Muscle layer of duodenum (tissue), 2 donors: ENCODE data around the gene UGDH.
"Not testable (repeated sequence)": the region's sequence is repeated elsewhere in the genome, so short reads cannot be mapped to it uniquely, and the experiment has no call there.

Experiments used
- H3K27ac ChIP-seq: one replicate; pipeline ENCODE4 v1.7.0; 2013; ENCODE audit warnings: mild to moderate bottlenecking, low read length
- H3K27me3 ChIP-seq: one replicate; pipeline ENCODE4 v1.7.0; 2013; ENCODE audit warnings: low read depth, mild to moderate bottlenecking, control low read depth, low read length
- H3K36me3 ChIP-seq, 2 donors: one replicate each; pipeline ENCODE4 v1.7.0; 2013; ENCODE audit warnings: low read length in 2 of 2, control low read depth in 1 of 2, mild to moderate bottlenecking in 1 of 2; ENCODE audit not compliant: insufficient read depth in 2 of 2, control insufficient read depth in 1 of 2
- H3K4me1 ChIP-seq, 2 donors: one replicate each; pipeline ENCODE4 v1.7.0; 2013; ENCODE audit warnings: low read length in 2 of 2, mild to moderate bottlenecking in 2 of 2, control low read depth in 1 of 2, moderate library complexity in 1 of 2; ENCODE audit not compliant: insufficient read depth in 2 of 2, control insufficient read depth in 1 of 2
- H3K4me3 ChIP-seq, 2 donors: one replicate each; pipeline ENCODE4 v1.7.0; 2013; ENCODE audit warnings: low read length in 2 of 2, low read depth in 1 of 2, mild to moderate bottlenecking in 1 of 2
- H3K9me3 ChIP-seq, 2 donors: one replicate each; pipeline ENCODE4 v1.7.0; 2013; ENCODE audit warnings: low read length in 2 of 2, control low read depth in 1 of 2, mild to moderate bottlenecking in 1 of 2; ENCODE audit not compliant: control insufficient read depth in 1 of 2
- donor health status: healthy.

The UGDH gene

GRCh38 chr4:39528061-39528465 lies 824 bp upstream of the UGDH start:
- H3K4me1 ChIP-seq, result peaks cover 0 to 6% of the 10 kb centered on the region in 2 donors
- H3K4me3 ChIP-seq, result peak overlapping the region; percentile 88 to 98

GRCh38 chr4:39526765-39527295 lies 409 bp downstream of the UGDH start:
- peak overlapping the region; percentile 93 for H3K27ac ChIP-seq
- peak overlapping the region; percentile 88 to 98 for H3K4me3 ChIP-seq
- H3K27me3 ChIP-seq, result no peaks in the 10 kb centered on the region
- peaks cover 0 to 6% of the 10 kb centered on the region in 2 donors for H3K4me1 ChIP-seq
- H3K9me3 ChIP-seq, result no peaks in the 10 kb centered on the region
- H3K36me3 ChIP-seq, result peaks cover 0 to 4% of the 10 kb centered on the region in 2 donors

More at GRCh38 chr4:39528061-39528465, 824 bp upstream of the UGDH start:
- H3K9me3 ChIP-seq, result no peaks in the 10 kb centered on the region
- H3K27ac ChIP-seq, result peak overlapping the region; percentile 93
- peaks cover 3 to 4% of the 10 kb centered on the region in 2 donors for H3K36me3 ChIP-seq
- H3K27me3 ChIP-seq, result no peaks in the 10 kb centered on the region

- peak overlapping the region; percentile 93 for H3K27ac ChIP-seq
- H3K4me3 ChIP-seq, result peak overlapping the region; percentile 88 to 98
- H3K4me1 ChIP-seq, result peaks cover 0 to 6% of the 10 kb centered on the region in 2 donors
- peaks cover 0 to 4% of the 10 kb centered on the region in 2 donors for H3K36me3 ChIP-seq
- H3K9me3 ChIP-seq, result no peaks in the 10 kb centered on the region
- H3K27me3 ChIP-seq, result no peaks in the 10 kb centered on the region
Observed at GRCh38 chr4:39525822-39526690, 1.2 kb downstream of the UGDH start.

DNA sequence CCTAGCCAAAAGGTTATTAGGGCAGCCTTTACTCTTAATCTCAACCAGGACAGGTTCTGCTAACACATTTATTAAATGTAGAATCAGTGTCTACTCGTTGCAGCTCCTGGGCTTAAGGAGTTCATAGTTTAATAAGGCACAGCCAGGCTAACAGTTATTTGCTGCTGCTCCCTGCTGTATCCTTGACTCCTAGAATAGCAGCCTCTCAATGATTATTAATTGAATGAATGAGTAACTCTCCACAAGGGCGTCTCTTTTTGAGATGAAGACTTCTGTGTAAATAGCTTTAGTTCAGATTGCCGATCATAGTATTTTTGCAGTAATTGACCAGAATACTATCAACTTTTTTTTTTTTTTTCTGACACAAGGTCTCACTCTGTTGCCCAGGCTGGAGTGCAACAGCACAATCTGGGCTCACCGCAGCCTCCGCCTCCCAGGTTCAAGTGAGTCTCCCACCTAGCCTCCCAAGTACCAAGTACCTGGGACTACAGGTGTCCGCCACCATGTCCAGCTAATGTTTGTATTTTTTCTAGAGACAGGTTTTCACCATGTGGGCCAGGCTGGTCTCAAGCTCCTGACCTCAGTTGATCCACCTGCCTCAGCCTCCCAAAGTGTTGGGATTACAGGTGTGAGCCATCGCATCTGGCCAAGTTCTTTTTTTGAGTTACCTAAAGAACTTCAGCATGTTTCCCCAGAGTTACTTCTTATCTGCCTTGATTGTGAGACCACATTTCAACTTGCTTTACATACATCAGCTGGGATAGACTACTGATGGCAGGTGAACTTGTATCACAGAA lies 2.9 kb downstream of the UGDH start:
- Histone ChIP-seq H3K9me3 (no peaks in the 10 kb centered on the region), H3K27me3 (no peaks in the 10 kb centered on the region), H3K27ac (no peak overlapping the region), H3K4me3 (no peak overlapping the region), H3K36me3 (peaks cover 6 to 10% of the 10 kb centered on the region in 2 donors), H3K4me1 (peaks cover 0 to 6% of the 10 kb centered on the region in 2 donors)

GRCh38 chr4:39522068-39522467 lies 5.2 kb downstream of the UGDH start:
- peaks cover 6 to 10% of the 10 kb centered on the region in 2 donors for H3K36me3 ChIP-seq
- H3K27ac ChIP-seq, result no peak overlapping the region
- H3K27me3 ChIP-seq, result no peaks in the 10 kb centered on the region
- no peak overlapping the region for H3K4me3 ChIP-seq
- no peaks in the 10 kb centered on the region for H3K4me1 ChIP-seq
- no peaks in the 10 kb centered on the region for H3K9me3 ChIP-seq

DNA sequence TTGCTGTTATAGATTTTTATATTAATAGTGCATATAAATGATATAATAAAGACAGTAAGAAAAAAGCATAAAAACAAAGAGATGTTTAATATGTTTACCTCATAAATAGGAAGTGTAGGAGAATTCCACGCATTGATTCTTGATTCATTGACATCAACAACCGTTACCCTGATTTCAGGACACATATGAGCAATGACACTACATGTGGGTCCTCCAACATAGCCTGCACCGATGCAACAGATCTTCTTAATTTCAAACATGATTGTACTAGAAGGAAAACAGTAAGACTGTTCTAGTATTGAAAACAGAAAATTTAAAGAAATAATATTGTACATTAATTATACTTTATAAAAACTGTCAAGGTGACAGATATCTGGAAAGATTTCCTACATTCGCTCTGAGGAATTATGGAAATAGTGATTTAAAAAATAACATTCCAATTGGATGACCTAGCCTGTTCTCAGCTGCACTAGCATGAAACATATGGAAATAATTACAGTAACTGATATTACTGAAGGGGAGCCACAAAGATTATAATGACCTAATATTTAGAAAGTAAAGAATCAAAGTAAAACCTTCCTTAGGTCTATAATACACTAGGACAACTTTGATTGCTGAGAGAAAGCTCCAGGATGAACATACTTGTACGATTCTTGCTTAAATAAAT lies 5.9 kb downstream of the UGDH start:
- Histone ChIP-seq H3K9me3 (no peaks in the 10 kb centered on the region), H3K4me1 (no peaks in the 10 kb centered on the region), H3K4me3 (no peak overlapping the region), H3K27ac (no peak overlapping the region), H3K27me3 (no peaks in the 10 kb centered on the region), H3K36me3 (peaks cover 7 to 9% of the 10 kb centered on the region in 2 donors)

DNA sequence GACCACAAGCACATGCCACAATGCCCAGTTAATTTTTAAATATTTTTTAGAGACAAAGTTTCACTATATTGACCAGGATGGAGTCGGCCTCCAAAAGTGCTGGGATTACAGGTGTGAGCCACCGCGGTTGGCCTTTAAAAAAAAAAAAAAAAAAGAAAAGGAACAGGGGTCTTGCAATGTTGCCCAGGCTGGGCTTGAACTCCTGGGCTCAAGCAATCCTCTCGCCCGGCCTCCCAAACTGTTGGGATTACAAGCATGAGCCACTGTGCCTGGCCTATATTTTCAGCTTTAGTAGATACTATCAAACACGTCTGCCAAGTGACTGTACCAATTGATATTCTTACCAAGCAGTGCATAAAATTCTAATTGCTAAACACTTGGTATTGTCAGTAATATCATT lies 8.8 kb downstream of the UGDH start:
- Histone ChIP-seq H3K27me3 (no peaks in the 10 kb centered on the region), H3K27ac (no peak overlapping the region), H3K4me1 (no peaks in the 10 kb centered on the region), H3K9me3 (no peaks in the 10 kb centered on the region), H3K4me3 (no peak overlapping the region), H3K36me3 (peaks cover 10 to 12% of the 10 kb centered on the region in 2 donors)

DNA sequence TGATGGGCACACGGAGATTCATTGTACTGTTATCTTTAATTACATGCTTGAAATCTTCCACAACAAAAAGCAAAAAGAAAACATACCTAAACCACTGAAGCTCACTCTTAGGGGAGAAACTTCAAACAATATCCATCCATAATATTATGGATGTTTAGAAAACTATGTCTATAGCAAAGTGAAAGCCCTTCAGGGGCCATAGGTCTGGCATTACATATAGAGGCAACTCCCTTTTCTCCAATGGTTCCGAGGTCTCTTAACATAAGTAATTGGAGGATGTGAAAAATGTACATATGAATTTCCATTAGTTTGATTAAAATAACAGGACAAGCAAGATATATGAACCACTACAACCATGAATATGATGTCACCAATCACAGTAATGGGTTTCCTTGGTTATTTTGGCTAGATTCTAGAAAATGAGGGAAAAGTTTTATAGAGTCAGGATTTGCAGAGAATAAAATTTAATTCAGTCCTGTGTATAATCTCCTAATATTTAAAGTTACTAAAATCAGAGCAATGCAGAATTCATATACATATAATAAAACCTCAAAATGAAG lies 10.8 kb downstream of the UGDH start:
- Histone ChIP-seq H3K27ac (no peak overlapping the region), H3K36me3 (peaks cover 15 to 20% of the 10 kb centered on the region in 2 donors), H3K27me3 (no peaks in the 10 kb centered on the region), H3K9me3 (no peaks in the 10 kb centered on the region), H3K4me3 (no peak overlapping the region), H3K4me1 (no peaks in the 10 kb centered on the region)

GRCh38 chr4:39515669-39516401 lies 11.4 kb downstream of the UGDH start:
- not testable (repeated sequence) for H3K4me3 ChIP-seq, H3K27me3 ChIP-seq, H3K4me1 ChIP-seq, H3K9me3 ChIP-seq, H3K27ac ChIP-seq
- peaks cover 15 to 20% of the 10 kb centered on the region in 2 donors for H3K36me3 ChIP-seq

DNA sequence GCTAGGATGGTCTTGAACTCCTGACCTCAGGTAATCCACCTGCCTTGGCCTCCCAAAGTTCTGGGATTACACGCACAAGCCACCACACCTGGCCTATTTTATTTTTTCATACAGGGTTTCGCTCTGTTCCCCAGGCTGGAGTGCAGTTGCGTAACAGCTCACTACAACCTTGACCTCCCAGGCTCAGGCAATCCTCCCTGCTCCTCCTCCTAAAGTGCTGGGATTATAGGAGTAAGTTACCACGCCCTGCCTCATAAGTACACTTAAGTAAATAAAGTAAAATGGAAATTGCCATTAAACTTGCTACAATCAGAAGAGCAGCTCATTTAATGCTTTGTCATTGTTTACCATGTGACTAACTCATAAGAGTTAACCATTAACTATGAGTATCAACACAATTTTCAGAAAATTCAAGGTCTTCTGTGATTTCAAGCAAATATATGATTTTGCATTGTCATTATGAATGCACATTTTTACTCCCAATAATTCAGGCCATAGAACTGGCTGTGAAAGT lies 12.3 kb downstream of the UGDH start:
- Histone ChIP-seq H3K27me3 (no peaks in the 10 kb centered on the region), H3K4me3 (no peak overlapping the region), H3K4me1 (no peaks in the 10 kb centered on the region), H3K36me3 (peaks cover 20 to 21% of the 10 kb centered on the region in 2 donors), H3K9me3 (no peaks in the 10 kb centered on the region), H3K27ac (no peak overlapping the region)
